ENCODE results near the gene HSDL1. TPM values are rescaled to one million over a fixed set of nuclear protein-coding genes. Genes with fewer than 3 reads are reported as not detected.

The HSDL1 gene
- total RNA-seq, 1 donor from 2014 or later = 24.9 TPM

GRCh38 chr16:84109598-84110335, 35.2 kb downstream of the HSDL1 start:
- no peak for DNase-seq (ENCODE audit: low read depth in 2 of 2)

GRCh38 chr16:84107921-84108320, 37.1 kb downstream of the HSDL1 start:
- no peak for DNase-seq (ENCODE audit: low read depth in 2 of 2)

- no peak for DNase-seq (ENCODE audit: low read depth in 2 of 2)
Observed at GRCh38 chr16:84105948-84106740, 38.8 kb downstream of the HSDL1 start.

GRCh38 chr16:84105301-84105815, 39.6 kb downstream of the HSDL1 start:
- no peak for DNase-seq (ENCODE audit: low read depth in 2 of 2)

- DNase-seq (ENCODE audit: low read depth in 2 of 2) = no peak
Observed at GRCh38 chr16:84104231-84104630, 40.7 kb downstream of the HSDL1 start.

GRCh38 chr16:84103678-84104077, 41.3 kb downstream of the HSDL1 start:
- DNase-seq (ENCODE audit: low read depth in 2 of 2) = peak; percentile 34 to 61

GRCh38 chr16:84098939-84099338, 46.0 kb downstream of the HSDL1 start:
- DNase-seq (ENCODE audit: low read depth in 2 of 2) = no peak

- DNase-seq (ENCODE audit: low read depth in 2 of 2) = no peak
Observed at GRCh38 chr16:84096447-84097005, 48.5 kb downstream of the HSDL1 start.

GRCh38 chr16:84095466-84095865, 49.5 kb downstream of the HSDL1 start:
- no peak for DNase-seq (ENCODE audit: low read depth in 2 of 2)

- DNase-seq (ENCODE audit: low read depth in 2 of 2) = no peak
Observed at GRCh38 chr16:84093879-84094270, 51.1 kb downstream of the HSDL1 start.

- no peak for DNase-seq (ENCODE audit: low read depth in 2 of 2)
Observed at GRCh38 chr16:84093120-84093878, 51.7 kb downstream of the HSDL1 start.

GRCh38 chr16:84091460-84091859, 53.5 kb downstream of the HSDL1 start:
- DNase-seq (ENCODE audit: low read depth in 2 of 2) = no peak

GRCh38 chr16:84090211-84090610, 54.8 kb downstream of the HSDL1 start:
- DNase-seq (ENCODE audit: low read depth in 2 of 2) = no peak

GRCh38 chr16:84088695-84089395, 56.1 kb downstream of the HSDL1 start:
- DNase-seq (ENCODE audit: low read depth in 2 of 2) = no peak

GRCh38 chr16:84087466-84088151, 57.4 kb downstream of the HSDL1 start:
- DNase-seq (ENCODE audit: low read depth in 2 of 2) = no peak

- no peak for DNase-seq (ENCODE audit: low read depth in 2 of 2)
Observed at GRCh38 chr16:84087001-84087400, 58.0 kb downstream of the HSDL1 start.

GRCh38 chr16:84086341-84086740, 58.6 kb downstream of the HSDL1 start:
- no peak for DNase-seq (ENCODE audit: low read depth in 2 of 2)

GRCh38 chr16:84085773-84086172, 59.2 kb downstream of the HSDL1 start:
- DNase-seq (ENCODE audit: low read depth in 2 of 2) = no peak

- no peak for DNase-seq (ENCODE audit: low read depth in 2 of 2)
Observed at GRCh38 chr16:84085271-84085667, 59.7 kb downstream of the HSDL1 start.

GRCh38 chr16:84084570-84085270, 60.3 kb downstream of the HSDL1 start:
- DNase-seq (ENCODE audit: low read depth in 2 of 2) = peak; percentile 48 to 79
